H1 (cell line): ENCODE results near the gene TGM4. TPM values are rescaled to one million over a fixed set of nuclear protein-coding genes. Genes with fewer than 3 reads are reported as not detected.

ENCODE experiments used
- CTCF ChIA-PET: fragments of 300-600 bp; sonication (Branson Sonifier 250); formaldehyde crosslinking; loops from one replicate; lab custom pipeline; 2021; ENCODE audit not compliant: partially characterized antibody; lab: Charles Lee
- POLR2A ChIA-PET: fragments of 300-600 bp; sonication (Branson Sonifier 250); formaldehyde crosslinking; loops from one replicate; lab custom pipeline; 2021; ENCODE audit warnings: inconsistent platforms; ENCODE audit not compliant: partially characterized antibody; lab: Charles Lee
- DNase-seq, 2 experiments: peaks; one replicate each; pipeline versions ENCODE4 v3.0.0 to v3.0.0-alpha.2; 2010 to 2022; ENCODE audit warnings: low spot score in 2 of 2, low read depth in 1 of 2, mixed read lengths in 1 of 2
- FAIRE-seq: peaks from 2 replicates; lab custom pipeline; 2011; peaks lifted over from hg19 to GRCh38; lab: Jason Lieb, UNC
- H2AFZ ChIP-seq: 2 replicates; pipeline ENCODE4 v1.8.1; 2012; ENCODE audit warnings: low read length, inconsistent platforms
- H2AK5ac ChIP-seq: 2 replicates; pipeline ENCODE4 v1.6.1; 2013; ENCODE audit warnings: low read depth, low read length
- H2BK120ac ChIP-seq: replicated peaks from 2 replicates; pipeline ENCODE3; 2013; ENCODE audit warnings: low read depth, low read length, inconsistent platforms
- H2BK12ac ChIP-seq: 2 replicates; pipeline ENCODE4 v1.6.1; 2013; ENCODE audit warnings: low read depth, low read length
- H2BK15ac ChIP-seq: 2 replicates; pipeline ENCODE4 v1.6.1; 2013; ENCODE audit warnings: low read length
- H2BK20ac ChIP-seq: 2 replicates; pipeline ENCODE4 v1.6.1; 2013; ENCODE audit warnings: low read length
- H2BK5ac ChIP-seq: 2 replicates; pipeline ENCODE4 v1.6.1; 2013; ENCODE audit warnings: low read depth, low read length
- H3K14ac ChIP-seq: 2 replicates; pipeline ENCODE4 v1.6.1; 2013; ENCODE audit warnings: inconsistent platforms; ENCODE audit not compliant: insufficient read length
- H3K18ac ChIP-seq: 2 replicates; pipeline ENCODE4 v1.6.1; 2013; ENCODE audit warnings: low read length; ENCODE audit errors: extremely low read depth
- H3K23ac ChIP-seq: 2 replicates; pipeline ENCODE4 v1.6.1; 2013; ENCODE audit warnings: inconsistent platforms; ENCODE audit not compliant: insufficient read length
- H3K23me2 ChIP-seq: 2 replicates; pipeline ENCODE4 v1.6.1; 2013; ENCODE audit warnings: low read depth, low read length
- H3K27ac ChIP-seq: 2 replicates; pipeline ENCODE4 v1.6.1; 2011; ENCODE audit warnings: low read depth, low read length, inconsistent platforms
- H3K27me3 ChIP-seq, 4 experiments: replicated peaks in 1 of 4; 1 replicate in 1 of 4; 2 replicates in 3 of 4; pipeline versions ENCODE4 v1.6.1 to v1.8.1; 2011 to 2013; ENCODE audit warnings: low read length in 3 of 4, mild to moderate bottlenecking in 3 of 4, inconsistent platforms in 2 of 4, mixed read lengths in 2 of 4, moderate library complexity in 1 of 4; ENCODE audit not compliant: control insufficient read depth in 3 of 4, insufficient read depth in 3 of 4; ENCODE audit errors: extremely low read depth in 1 of 4
- H3K36me3 ChIP-seq, 4 experiments: 2 replicates each; pipeline versions ENCODE4 v1.6.1 to v1.8.1; 2011 to 2013; ENCODE audit warnings: mild to moderate bottlenecking in 4 of 4, low read length in 3 of 4, moderate library complexity in 2 of 4, control low read depth in 1 of 4, inconsistent platforms in 1 of 4; ENCODE audit not compliant: insufficient read depth in 4 of 4, control insufficient read depth in 2 of 4
- H3K4ac ChIP-seq: replicated peaks from 2 replicates; pipeline ENCODE3; 2013; ENCODE audit warnings: low read length, low read depth, mixed read lengths, inconsistent platforms; ENCODE audit not compliant: insufficient read length
- H3K4me1 ChIP-seq, 4 experiments: replicated peaks in 1 of 4; 1 replicate in 1 of 4; 2 replicates in 3 of 4; pipeline versions ENCODE4 v1.6.1 to v1.8.1; 2011 to 2013; ENCODE audit warnings: low read length in 3 of 4, inconsistent platforms in 2 of 4, mixed read lengths in 1 of 4; ENCODE audit not compliant: insufficient read depth in 4 of 4, control insufficient read depth in 3 of 4
- H3K4me2 ChIP-seq, 2 experiments: 2 replicates each; pipeline versions ENCODE4 v1.6.1 to v1.8.1; 2011 to 2013; ENCODE audit warnings: low read depth in 2 of 2, low read length in 2 of 2, control low read depth in 1 of 2, inconsistent platforms in 1 of 2, mild to moderate bottlenecking in 1 of 2; ENCODE audit not compliant: insufficient read depth in 1 of 2
- H3K4me3 ChIP-seq, 4 experiments: fragments of 200-600, 300-600 bp in 1 of 4; sonication (generic), shearing (Covaris generic), sonication (Bioruptor Twin) in 1 of 4; 2 replicates each; pipeline versions ENCODE4 v1.5.1 to v1.8.1; 2011 to 2016; ENCODE audit warnings: low read length in 4 of 4, low read depth in 3 of 4, control low read depth in 2 of 4, inconsistent platforms in 2 of 4, mild to moderate bottlenecking in 2 of 4, mixed read lengths in 1 of 4, moderate library complexity in 1 of 4; ENCODE audit not compliant: insufficient read depth in 2 of 4; ENCODE audit errors: extremely low read depth in 1 of 4
- H3K56ac ChIP-seq: replicated peaks from 2 replicates; pipeline ENCODE3; 2013; ENCODE audit warnings: low read depth, mild to moderate bottlenecking, mixed read lengths, low read length, inconsistent platforms; ENCODE audit not compliant: insufficient read length
- H3K79me1 ChIP-seq: 2 replicates; pipeline ENCODE4 v1.6.1; 2013; ENCODE audit warnings: low read depth, low read length, control low read depth
- H3K79me2 ChIP-seq, 2 experiments: 2 replicates each; pipeline versions ENCODE4 v1.6.1 to v1.8.1; 2012 to 2013; ENCODE audit warnings: low read length in 2 of 2, mild to moderate bottlenecking in 2 of 2, inconsistent platforms in 1 of 2; ENCODE audit not compliant: insufficient read depth in 2 of 2, control insufficient read depth in 1 of 2
- H3K9ac ChIP-seq, 4 experiments: replicated peaks in 1 of 4; 1 replicate in 1 of 4; 2 replicates in 3 of 4; pipeline versions ENCODE4 v1.6.1 to v1.8.1; 2011 to 2013; ENCODE audit warnings: low read depth in 3 of 4, low read length in 3 of 4, control low read depth in 2 of 4, mild to moderate bottlenecking in 2 of 4, moderate library complexity in 2 of 4, inconsistent platforms in 1 of 4; ENCODE audit errors: extremely low read depth in 1 of 4
- H3K9me3 ChIP-seq, 2 experiments: 2 replicates each; pipeline versions ENCODE4 v1.6.1 to v1.8.1; 2012 to 2013; ENCODE audit warnings: mild to moderate bottlenecking in 2 of 2, moderate library complexity in 2 of 2, control low read depth in 1 of 2, inconsistent platforms in 1 of 2, low read depth in 1 of 2, low read length in 1 of 2, mixed read lengths in 1 of 2; ENCODE audit not compliant: insufficient read depth in 2 of 2
- H4K20me1 ChIP-seq, 2 experiments: replicated peaks in 1 of 2; 2 replicates each; pipeline versions ENCODE3 to v1.8.1; 2011 to 2013; ENCODE audit warnings: inconsistent platforms in 2 of 2, low read length in 2 of 2, mild to moderate bottlenecking in 1 of 2; ENCODE audit not compliant: insufficient read depth in 2 of 2, control insufficient read depth in 1 of 2
- H4K5ac ChIP-seq: 2 replicates; pipeline ENCODE4 v1.6.1; 2013; ENCODE audit warnings: low read length, low read depth, mixed read lengths, inconsistent platforms; ENCODE audit not compliant: insufficient read length
- H4K8ac ChIP-seq: 2 replicates; pipeline ENCODE4 v1.8.0; 2013; ENCODE audit warnings: mild to moderate bottlenecking, moderate library complexity, low read length, inconsistent platforms; ENCODE audit not compliant: insufficient read depth; ENCODE audit errors: extremely low read depth
- H4K91ac ChIP-seq: replicated peaks from 2 replicates; pipeline ENCODE3; 2013; ENCODE audit warnings: low read length, mixed read lengths, inconsistent platforms; ENCODE audit not compliant: insufficient read length
- ATF3 ChIP-seq: IDR thresholded peaks from 2 replicates; pipeline ENCODE4 v1.6.1; 2011; ENCODE audit warnings: low read depth, mild to moderate bottlenecking, low read length; ENCODE audit not compliant: insufficient read depth
- CBX5 ChIP-seq: fragments of 300-800, 300-1000 bp; sonication (generic); IDR thresholded peaks from 2 replicates; pipeline ENCODE4 v1.7.1; 2016; ENCODE audit warnings: antibody characterized with exemption, low read length, low read depth
- CREB1 ChIP-seq: IDR thresholded peaks from 2 replicates; pipeline ENCODE4 v1.6.1; 2012; ENCODE audit warnings: inconsistent platforms
- HDAC6 ChIP-seq: IDR thresholded peaks from one replicate; pipeline ENCODE4 v1.7.1; 2012; ENCODE audit warnings: low read depth, mild to moderate bottlenecking, inconsistent platforms, low read length, moderate library complexity
- POLR2A ChIP-seq, 2 experiments: IDR thresholded peaks; 1 replicate in 1 of 2; 2 replicates in 1 of 2; pipeline ENCODE4 v1.6.1; 2011; ENCODE audit warnings: low read depth in 2 of 2, low read length in 2 of 2, mild to moderate bottlenecking in 2 of 2; ENCODE audit errors: control extremely low read depth in 1 of 2
- RAD21 ChIP-seq, 2 experiments: IDR thresholded peaks in 1 of 2; conservative IDR thresholded peaks in 1 of 2; 2 replicates each; pipeline ENCODE4 v1.6.1; 2011; ENCODE audit warnings: low read depth in 2 of 2, low read length in 2 of 2, improper control_type of control experiment in 1 of 2, inconsistent platforms in 1 of 2, mild to moderate bottlenecking in 1 of 2, moderate library complexity in 1 of 2
- SP1 ChIP-seq: IDR thresholded peaks from 2 replicates; pipeline ENCODE4 v1.6.1; 2011; ENCODE audit warnings: low read depth, low read length
- TAF1 ChIP-seq: IDR thresholded peaks from 2 replicates; pipeline ENCODE4 v1.6.1; 2011; ENCODE audit warnings: mild to moderate bottlenecking, low read depth, low read length
- USF2 ChIP-seq: IDR thresholded peaks from 2 replicates; pipeline ENCODE4 v1.6.1; 2011; ENCODE audit warnings: low read length, improper control_type of control experiment
- WGBS, 2 experiments: shearing (Covaris generic) in 1 of 2; methylation state at CpG; one replicate each; pipeline versions ENCODE4 v1.1.6 to v1.1.7; 2013 to 2015; ENCODE audit warnings: low lambda C conversion rate in 2 of 2, mixed read lengths in 2 of 2, inconsistent platforms in 1 of 2, low coverage in 1 of 2, missing lambda C conversion rate in 1 of 2; ENCODE audit not compliant: insufficient replicate concordance in 2 of 2, insufficient coverage in 1 of 2, insufficient read length in 1 of 2; ENCODE audit errors: extremely low coverage in 1 of 2, missing lambda C conversion rate in 1 of 2; 5-methylcytosine and 5-hydroxymethylcytosine counted together
- polyA plus RNA-seq, 7 experiments: library from polyadenylated mRNA; depleted of rRNA in 3 of 7; stranded (reverse) in 5 of 7; unstranded in 2 of 7; fragments of >200 nt in 5 of 7; fragments of 200-250 nt in 2 of 7; gene quantifications; 1 replicate in 5 of 7; 2 replicates in 1 of 7; 4 replicates in 1 of 7; pipeline versions ENCODE4 v1.2.1 to v1.2.3, GENCODE V29; 2011 to 2013; ENCODE audit warnings: missing spikeins in 2 of 7, mixed read lengths in 2 of 7
- total RNA-seq: library from RNA; stranded (reverse); fragmentation: NEBNext Ultra II Directional; extraction: Animal tissue kit (Norgen Biotek cat#: 25700); gene quantifications from 2 replicates; pipeline ENCODE4 v1.2.1, GENCODE V29; 2021

TGM4 gene
- total and polyA plus RNA-seq, 2 of the 8 experiments (the other 6 are each of a cell fraction or from before 2014, with no cell fraction given): 0.02 TPM; not detected in 1

DNA sequence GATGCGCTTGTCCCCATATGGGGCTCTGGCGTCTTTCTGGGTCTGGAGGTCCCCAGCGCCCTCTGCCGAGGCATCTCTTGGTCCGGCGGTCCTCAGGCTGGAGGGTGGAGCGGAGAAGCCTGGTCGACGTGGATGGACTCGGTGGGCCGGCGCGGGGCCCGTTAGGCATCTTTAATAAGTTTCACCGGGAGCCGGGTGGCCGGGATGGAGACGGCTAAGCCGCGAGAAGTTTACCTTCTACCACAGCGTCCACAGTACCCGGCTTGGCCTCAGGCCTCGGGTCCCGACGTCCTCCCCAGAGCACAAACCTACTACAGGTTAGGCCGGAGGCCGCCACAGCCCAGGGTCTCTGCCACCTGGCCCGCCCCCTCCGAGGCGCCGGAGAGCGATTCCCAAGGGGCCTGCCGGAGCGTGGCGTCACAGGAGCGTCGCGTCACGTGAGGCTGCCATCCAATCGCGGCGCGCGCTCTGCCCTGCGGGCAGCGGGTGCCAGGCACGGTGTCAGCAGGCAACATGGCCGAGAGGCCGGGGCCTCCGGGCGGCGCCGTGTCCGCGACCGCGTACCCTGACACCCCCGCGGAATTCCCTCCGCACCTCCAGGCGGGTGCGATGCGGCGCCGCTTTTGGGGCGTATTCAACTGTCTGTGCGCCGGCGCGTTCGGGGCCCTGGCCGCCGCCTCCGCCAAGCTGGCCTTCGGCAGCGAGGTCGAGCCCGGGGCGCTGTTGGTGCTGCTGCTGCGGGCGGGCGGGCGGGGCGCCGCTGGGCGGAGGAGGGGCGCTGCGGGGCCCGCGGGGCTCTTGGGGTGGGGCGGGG is 12.8 kb upstream of the TGM4 start, which contains the start of gene TMEM42:
TSS of gene TMEM42 (plus strand) at position 501 of the 814 bp plus-strand sequence. CDS start at position 514, 13 bp downstream.
- H3K27ac ChIP-seq: peak within 1 kb of the TSS; percentile 79
- peak; percentile 89 to 96 for DNase-seq
- H3K9ac ChIP-seq: peak within 1 kb of the TSS; percentile 70 to 81 (median 74)
- peaks cover 0 to 2% of the 10 kb centered on the region in 2 experiments for H4K20me1 ChIP-seq
- H3K9me3 ChIP-seq: no peaks in the 10 kb centered on the region
- peak within 1 kb of the TSS; percentile 64 to 71 (median 68) for H3K4me3 ChIP-seq
- no peak within 1 kb of the TSS for H3K23ac ChIP-seq
- no peak within 1 kb of the TSS for H2AK5ac ChIP-seq
- no peak within 1 kb of the TSS for H2BK12ac ChIP-seq
- H4K5ac ChIP-seq: peak within 1 kb of the TSS; percentile 84
- peak within 1 kb of the TSS; percentile 84 to 85 for H3K4me2 ChIP-seq
- peaks cover 0 to 5% (median 4%) of the 10 kb centered on the region in 4 experiments; a peak in 5 of 7 replicates for H3K4me1 ChIP-seq
- H2BK5ac ChIP-seq: peak within 1 kb of the TSS; percentile 75; the same call in 1 of the 2 replicates
- POLR2A ChIA-PET: interaction anchor here (0.9 kb wide), 1 partner anchor 351 kb away, joined by 3 read pairs; no protein-coding TSS in a partner anchor
- no peak within 1 kb of the TSS for H3K14ac ChIP-seq
- H4K8ac ChIP-seq: peak within 1 kb of the TSS; percentile 97
- CTCF ChIA-PET: interaction anchor here (1.0 to 1.9 kb wide), 3 partner anchors 29 to 53 kb away, joined by 3 to 5 read pairs (median 4); no protein-coding TSS in a partner anchor
- H3K79me1 ChIP-seq: no peaks in the 10 kb centered on the region; the same call in none of the 2 replicates
- no peaks in the 10 kb centered on the region; a peak in 1 of 4 replicates for H3K79me2 ChIP-seq
- no peak for FAIRE-seq
- no peak within 1 kb of the TSS for H2BK15ac ChIP-seq
- WGBS, 2 experiments: 6% methylated on average over 76 of the region's 91 CpGs; no CpG with 5 or more reads in 1 of the 2 experiments
- no peak within 1 kb of the TSS for H2BK20ac ChIP-seq
- no peaks in the 10 kb centered on the region for H3K27me3 ChIP-seq
- peak within 1 kb of the TSS; percentile 95 for H2AFZ ChIP-seq
- H3K18ac ChIP-seq: peak within 1 kb of the TSS; percentile 87
- H4K91ac ChIP-seq: peak within 1 kb of the TSS; percentile 54
- peak within 1 kb of the TSS; percentile 59 for H3K56ac ChIP-seq
- no peak within 1 kb of the TSS for H2BK120ac ChIP-seq
- no peaks in the 10 kb centered on the region for H3K36me3 ChIP-seq
- no peak within 1 kb of the TSS for H3K4ac ChIP-seq
- peaks cover 5% of the 10 kb centered on the region for H3K23me2 ChIP-seq
- TF ChIP-seq TAF1 (peak; percentile 88), ATF3 (peak; percentile 94), SP1 (peak; percentile 58; the same call in 1 of the 2 replicates), POLR2A (IDR thresholded peaks at IDR 0.05; ENCODE audit: control extremely low read depth in 1 of 2, low read depth in 2 of 2, low read length in 2 of 2) (peak; percentile 89 to 92), CBX5 (no peak), CREB1 (peak; percentile 92), RAD21 (IDR thresholded peaks at IDR 0.05 in 1 of 2, conservative IDR thresholded peaks at IDR 0.05 in 1 of 2; ENCODE audit: low read depth in 2 of 2, low read length in 2 of 2) (peak; percentile 45 to 54; a peak in 3 of 4 replicates), HDAC6 (no peak), USF2 (peak; percentile 99)
